H9 (cell line): ENCODE data around the gene ZNF584. TPM values are rescaled to one million over a fixed set of nuclear protein-coding genes. Genes with fewer than 3 reads are reported as not detected.

Experiments used
- DNase-seq: peaks from one replicate; pipeline ENCODE4 v3.0.0-alpha.2; 2017
- H2AFZ ChIP-seq: one replicate; pipeline ENCODE4 v1.6.1; 2013; ENCODE audit warnings: mild to moderate bottlenecking, low read length, control low read depth, moderate library complexity
- H2AK5ac ChIP-seq: 2 replicates; pipeline ENCODE4 v1.6.1; 2013; ENCODE audit warnings: low read length, control low read depth, mixed read lengths; ENCODE audit not compliant: insufficient read length
- H2BK120ac ChIP-seq: one replicate; pipeline ENCODE4 v1.6.1; 2013; ENCODE audit warnings: low read depth, mild to moderate bottlenecking, low read length, control low read depth, inconsistent platforms; ENCODE audit not compliant: poor library complexity, severe bottlenecking
- H2BK12ac ChIP-seq: 2 replicates; pipeline ENCODE4 v1.6.1; 2013; ENCODE audit warnings: low read length, control low read depth, mixed read lengths, low read depth; ENCODE audit not compliant: insufficient read length
- H2BK15ac ChIP-seq: 2 replicates; pipeline ENCODE4 v1.6.1; 2013; ENCODE audit warnings: low read depth, low read length, control low read depth
- H2BK20ac ChIP-seq: one replicate; pipeline ENCODE4 v1.6.1; 2013; ENCODE audit warnings: low read depth, mild to moderate bottlenecking, low read length, control low read depth, inconsistent platforms; ENCODE audit not compliant: poor library complexity, severe bottlenecking
- H2BK5ac ChIP-seq: 2 replicates; pipeline ENCODE4 v1.6.1; 2013; ENCODE audit warnings: low read length, control low read depth, mixed read lengths; ENCODE audit not compliant: insufficient read length
- H3K14ac ChIP-seq: 2 replicates; pipeline ENCODE4 v1.6.1; 2013; ENCODE audit warnings: low read length, control low read depth; ENCODE audit not compliant: insufficient read depth
- H3K18ac ChIP-seq: 2 replicates; pipeline ENCODE4 v1.6.1; 2013; ENCODE audit warnings: low read depth, mild to moderate bottlenecking, mixed read lengths, low read length, control low read depth; ENCODE audit not compliant: insufficient read length
- H3K23ac ChIP-seq: 2 replicates; pipeline ENCODE4 v1.6.1; 2013; ENCODE audit warnings: low read length, control low read depth, mixed read lengths, low read depth; ENCODE audit not compliant: insufficient read length
- H3K23me2 ChIP-seq: 2 replicates; pipeline ENCODE4 v1.6.1; 2013; ENCODE audit warnings: low read depth, mild to moderate bottlenecking, mixed read lengths, low read length, control low read depth; ENCODE audit not compliant: insufficient read length, poor library complexity, severe bottlenecking
- H3K27ac ChIP-seq: 2 replicates; pipeline ENCODE4 v1.5.1; 2013; ENCODE audit warnings: low read length, control low read depth, mixed read lengths, low read depth; ENCODE audit not compliant: insufficient read length
- H3K27me3 ChIP-seq: 2 replicates; pipeline ENCODE4 v1.6.1; 2013; ENCODE audit warnings: low read length, control low read depth, inconsistent platforms; ENCODE audit not compliant: insufficient read depth
- H3K4ac ChIP-seq: 2 replicates; pipeline ENCODE4 v1.6.1; 2013; ENCODE audit warnings: low read depth, mild to moderate bottlenecking, control low read depth, inconsistent platforms, low read length, moderate library complexity
- H3K4me1 ChIP-seq: 2 replicates; pipeline ENCODE4 v1.6.1; 2013; ENCODE audit warnings: low read length, control low read depth, inconsistent platforms; ENCODE audit not compliant: insufficient read depth
- H3K4me2 ChIP-seq: 2 replicates; pipeline ENCODE4 v1.6.1; 2013; ENCODE audit warnings: low read length, control low read depth, mixed read lengths; ENCODE audit not compliant: insufficient read length, insufficient read depth
- H3K56ac ChIP-seq: 2 replicates; pipeline ENCODE4 v1.6.1; 2013; ENCODE audit warnings: low read depth, mild to moderate bottlenecking, mixed read lengths, low read length, control low read depth; ENCODE audit not compliant: insufficient read length
- H3K79me1 ChIP-seq: 2 replicates; pipeline ENCODE4 v1.6.1; 2013; ENCODE audit warnings: low read depth, mild to moderate bottlenecking, moderate library complexity, low read length, control low read depth, inconsistent platforms; ENCODE audit not compliant: insufficient read depth, poor library complexity, severe bottlenecking
- H3K79me2 ChIP-seq: 2 replicates; pipeline ENCODE4 v1.6.1; 2013; ENCODE audit warnings: low read length, control low read depth, inconsistent platforms; ENCODE audit not compliant: insufficient read depth
- H3K9ac ChIP-seq: 2 replicates; pipeline ENCODE4 v1.6.1; 2013; ENCODE audit warnings: low read length, control low read depth, mixed read lengths; ENCODE audit not compliant: insufficient read length; ENCODE audit errors: extremely low read depth
- H3K9me3 ChIP-seq: one replicate; pipeline ENCODE4 v1.6.1; 2013; ENCODE audit warnings: low read depth, low read length, inconsistent platforms; ENCODE audit not compliant: control insufficient read depth
- H3T11ph ChIP-seq: one replicate; pipeline ENCODE4 v1.6.1; 2013; ENCODE audit warnings: mild to moderate bottlenecking, low read length, control low read depth, inconsistent platforms
- H4K20me1 ChIP-seq: one replicate; pipeline ENCODE4 v1.6.1; 2013; ENCODE audit not compliant: control insufficient read depth, insufficient read length, insufficient read depth
- H4K5ac ChIP-seq: 2 replicates; pipeline ENCODE4 v1.6.1; 2013; ENCODE audit warnings: low read depth, mild to moderate bottlenecking, mixed read lengths, low read length, control low read depth; ENCODE audit not compliant: insufficient read length
- H4K8ac ChIP-seq: replicated peaks from 2 replicates; pipeline ENCODE4 v1.6.1; 2013; ENCODE audit warnings: low read length, control low read depth, mixed read lengths, low read depth; ENCODE audit not compliant: insufficient read length
- H4K91ac ChIP-seq: 2 replicates; pipeline ENCODE4 v1.6.1; 2013; ENCODE audit warnings: low read depth, mild to moderate bottlenecking, moderate library complexity, mixed read lengths, low read length, control low read depth; ENCODE audit not compliant: insufficient read length
- H3K27ac Mint-ChIP-seq, 3 experiments: 2 replicates in 2 of 3; 3 replicates in 1 of 3; pipeline ENCODE4 v1.8.0; 2020 to 2021; ENCODE audit warnings: mixed read lengths in 3 of 3, mild to moderate bottlenecking in 1 of 3, moderate library complexity in 1 of 3
- H3K27me3 Mint-ChIP-seq: 2 replicates; pipeline ENCODE4 v1.8.0; 2021; ENCODE audit warnings: low read depth, mild to moderate bottlenecking, moderate library complexity, mixed read lengths
- H3K36me3 Mint-ChIP-seq, 3 experiments: 2 replicates in 2 of 3; 3 replicates in 1 of 3; pipeline ENCODE4 v1.8.0; 2020 to 2021; ENCODE audit warnings: low read depth in 3 of 3, mixed read lengths in 3 of 3; ENCODE audit not compliant: insufficient read depth in 1 of 3
- H3K4me1 Mint-ChIP-seq, 2 experiments: 2 replicates each; pipeline ENCODE4 v1.8.0; 2020; ENCODE audit warnings: mixed read lengths in 2 of 2
- H3K4me3 Mint-ChIP-seq, 2 experiments: 2 replicates in 1 of 2; 3 replicates in 1 of 2; pipeline ENCODE4 v1.8.0; 2020 to 2021; ENCODE audit warnings: mild to moderate bottlenecking in 2 of 2, mixed read lengths in 2 of 2, moderate library complexity in 1 of 2
- H3K9me3 Mint-ChIP-seq, 2 experiments: 2 replicates in 1 of 2; 3 replicates in 1 of 2; pipeline ENCODE4 v1.8.0; 2020; ENCODE audit warnings: mild to moderate bottlenecking in 2 of 2, mixed read lengths in 2 of 2, moderate library complexity in 1 of 2
- CTCF ChIP-seq: fragments of 200-600 bp; sonication (generic); conservative IDR thresholded peaks from 3 replicates; pipeline ENCODE4 v1.8.0; 2021; ENCODE audit warnings: antibody characterized with exemption, mild to moderate bottlenecking
- total RNA-seq: library from RNA; stranded (reverse); gene quantifications from 2 replicates; pipeline ENCODE4 v1.2.1, GENCODE V29; 2021

ZNF584 gene
- total RNA-seq, 1 experiment from 2014 or later, result 7.4 TPM

- Mint-ChIP-seq H3K27me3 (peaks cover 30% of the 10 kb centered on the region), H3K4me3 (no peak overlapping the region), H3K9me3 (peaks cover 82 to 88% of the 10 kb centered on the region in 2 experiments), H3K27ac (no peak overlapping the region), H3K36me3 (peaks cover 16 to 47% (median 33%) of the 10 kb centered on the region in 3 experiments), H3K4me1 (no peaks in the 10 kb centered on the region)
- no peak overlapping the region for H2BK120ac ChIP-seq
- no peak overlapping the region for H2BK20ac ChIP-seq
- no peak overlapping the region for H2AK5ac ChIP-seq
- no peak overlapping the region for H3T11ph ChIP-seq
- no peak overlapping the region for H3K27ac ChIP-seq
- H2BK12ac ChIP-seq, result no peak overlapping the region
- H3K79me1 ChIP-seq, result no peaks in the 10 kb centered on the region
- H3K9me3 ChIP-seq, result peaks cover 80% of the 10 kb centered on the region
- H3K27me3 ChIP-seq, result no peaks in the 10 kb centered on the region
- H3K56ac ChIP-seq, result no peak overlapping the region
- H4K20me1 ChIP-seq, result no peaks in the 10 kb centered on the region
- TF ChIP-seq CTCF, result no peak
- DNase-seq, result no peak
- H4K8ac ChIP-seq, result no peak overlapping the region
- H3K4me1 ChIP-seq, result no peaks in the 10 kb centered on the region
- no peak overlapping the region for H4K91ac ChIP-seq
- no peak overlapping the region for H2AFZ ChIP-seq
- no peak overlapping the region for H2BK5ac ChIP-seq
- H3K23me2 ChIP-seq, result no peaks in the 10 kb centered on the region
- no peaks in the 10 kb centered on the region for H3K79me2 ChIP-seq
- no peak overlapping the region for H2BK15ac ChIP-seq
- H3K18ac ChIP-seq, result no peak overlapping the region
- H3K23ac ChIP-seq, result no peak overlapping the region
- H4K5ac ChIP-seq, result no peak overlapping the region
- H3K4ac ChIP-seq, result no peak overlapping the region
- H3K14ac ChIP-seq, result no peak overlapping the region
- no peak overlapping the region for H3K4me2 ChIP-seq
- H3K9ac ChIP-seq, result no peak overlapping the region
These were observed 21.3 kb downstream of the ZNF584 start for GRCh38 chr19:58429745-58430144.
